ENCODE results near the gene UBA1.

The UBA1 gene

DNA sequence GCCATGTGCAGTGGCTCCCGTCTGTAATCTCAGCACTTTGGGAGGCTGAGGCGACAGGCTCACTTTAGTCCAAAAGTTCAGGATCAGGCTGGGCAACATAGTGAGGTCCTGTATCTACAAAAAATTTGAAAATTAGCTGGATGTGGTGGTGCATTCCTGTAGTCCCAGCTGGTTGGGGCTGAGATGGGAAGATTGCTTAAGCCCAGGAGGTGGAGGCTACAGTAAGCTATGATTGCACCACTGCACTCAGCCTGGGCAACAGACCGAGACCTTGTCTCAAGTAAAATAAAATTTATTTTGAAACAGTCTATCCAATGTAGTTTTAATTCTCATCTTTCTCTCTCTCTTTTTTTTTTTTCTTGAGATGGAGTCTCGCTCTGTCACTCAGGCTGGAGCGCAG lies 27.5 kb upstream of the UBA1 start:
- TF ChIP-seq EZH2 (IDR thresholded peaks at IDR 0.05) (no peak), FOXP2 (optimal IDR thresholded peaks at IDR 0.05; ENCODE audit: control extremely low read depth, extremely low read length, insufficient read depth) (no peak), POLR2AphosphoS5 (IDR thresholded peaks at IDR 0.05; ENCODE audit: borderline replicate concordance, low read depth, low read length) (no peak)
- no peak overlapping the region for H3K4me3 ChIP-seq
- no peak overlapping the region for H3K27ac ChIP-seq
- DNase-seq (ENCODE audit: low read depth, low spot score), result no peak
- no peaks in the 10 kb centered on the region for H3K9me3 ChIP-seq (ENCODE audit: low read depth, low read length)
- H3K9ac ChIP-seq (ENCODE audit: insufficient read length), result no peak overlapping the region
- H3K36me3 ChIP-seq (ENCODE audit: insufficient read depth, low read length), result peaks cover 27% of the 10 kb centered on the region

DNA sequence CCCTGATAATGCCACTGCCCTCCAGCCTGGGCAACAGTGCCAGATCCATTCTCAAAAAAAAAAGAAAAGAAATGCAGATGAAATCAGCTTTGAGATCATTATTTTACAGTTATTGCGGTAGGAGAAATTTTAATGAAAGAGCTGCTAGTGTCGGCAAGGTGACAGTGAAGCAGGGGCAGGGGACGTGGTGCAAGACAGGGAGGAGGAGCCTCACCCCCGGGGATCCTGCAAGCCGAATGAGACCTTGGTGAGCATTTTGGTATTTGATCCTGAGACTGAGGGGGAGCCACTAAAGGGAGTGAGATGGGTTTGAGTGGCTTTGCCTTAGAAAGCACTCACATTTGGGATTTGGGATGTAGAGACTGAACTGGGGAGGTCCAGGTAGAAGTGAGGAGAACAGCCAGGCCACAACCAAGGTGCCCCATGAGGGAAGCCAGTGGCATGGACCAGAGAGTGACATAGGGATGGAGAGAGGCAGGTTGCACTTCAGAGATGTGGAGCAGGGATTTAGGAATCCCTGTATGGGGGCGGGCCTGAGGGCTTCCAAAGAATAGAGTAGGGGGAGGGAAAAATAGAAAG lies 25.0 kb upstream of the UBA1 start:
- Histone ChIP-seq H3K9me3 (ENCODE audit: low read depth, low read length) (no peaks in the 10 kb centered on the region), H3K9ac (ENCODE audit: insufficient read length) (no peak overlapping the region)
- TF ChIP-seq FOXP2 (optimal IDR thresholded peaks at IDR 0.05; ENCODE audit: control extremely low read depth, extremely low read length, insufficient read depth) (no peak), POLR2AphosphoS5 (IDR thresholded peaks at IDR 0.05; ENCODE audit: borderline replicate concordance, low read depth, low read length) (no peak), EZH2 (IDR thresholded peaks at IDR 0.05) (no peak)

DNA sequence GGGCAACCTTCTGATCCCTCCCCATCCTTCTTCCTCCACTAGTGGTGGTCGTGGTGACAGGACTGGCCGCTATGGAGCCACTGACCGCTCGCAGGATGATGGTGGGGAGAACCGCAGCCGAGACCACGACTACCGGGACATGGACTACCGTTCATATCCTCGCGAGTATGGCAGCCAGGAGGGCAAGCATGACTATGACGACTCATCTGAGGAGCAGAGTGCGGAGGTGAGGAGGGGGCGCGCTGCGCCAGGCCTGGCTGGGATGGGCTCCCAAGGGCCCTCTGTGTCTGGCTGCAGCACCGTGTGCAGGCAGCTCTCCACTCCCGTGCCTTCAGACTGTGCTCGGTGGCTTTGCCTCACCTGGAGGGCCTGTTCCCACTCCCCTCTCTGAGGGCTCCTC lies 24.4 kb upstream of the UBA1 start:
- Histone ChIP-seq H3K4me3 (no peak overlapping the region), H3K36me3 (ENCODE audit: insufficient read depth, low read length) (peaks cover 16% of the 10 kb centered on the region), H3K9ac (ENCODE audit: insufficient read length) (no peak overlapping the region), H3K27ac (no peak overlapping the region), H3K9me3 (ENCODE audit: low read depth, low read length) (no peaks in the 10 kb centered on the region)
- DNase-seq (ENCODE audit: low read depth, low spot score), result no peak
- TF ChIP-seq POLR2AphosphoS5 (IDR thresholded peaks at IDR 0.05; ENCODE audit: borderline replicate concordance, low read depth, low read length), result no peak
- TF ChIP-seq FOXP2 (optimal IDR thresholded peaks at IDR 0.05; ENCODE audit: control extremely low read depth, extremely low read length, insufficient read depth), result no peak
- TF ChIP-seq EZH2 (IDR thresholded peaks at IDR 0.05), result no peak

More for the DNA sequence above, 25.0 kb upstream of the UBA1 start:
- DNase-seq (ENCODE audit: low read depth, low spot score), result no peak
- H3K4me3 ChIP-seq, result no peak overlapping the region
- peaks cover 16% of the 10 kb centered on the region for H3K36me3 ChIP-seq (ENCODE audit: insufficient read depth, low read length)
- no peak overlapping the region for H3K27ac ChIP-seq

DNA sequence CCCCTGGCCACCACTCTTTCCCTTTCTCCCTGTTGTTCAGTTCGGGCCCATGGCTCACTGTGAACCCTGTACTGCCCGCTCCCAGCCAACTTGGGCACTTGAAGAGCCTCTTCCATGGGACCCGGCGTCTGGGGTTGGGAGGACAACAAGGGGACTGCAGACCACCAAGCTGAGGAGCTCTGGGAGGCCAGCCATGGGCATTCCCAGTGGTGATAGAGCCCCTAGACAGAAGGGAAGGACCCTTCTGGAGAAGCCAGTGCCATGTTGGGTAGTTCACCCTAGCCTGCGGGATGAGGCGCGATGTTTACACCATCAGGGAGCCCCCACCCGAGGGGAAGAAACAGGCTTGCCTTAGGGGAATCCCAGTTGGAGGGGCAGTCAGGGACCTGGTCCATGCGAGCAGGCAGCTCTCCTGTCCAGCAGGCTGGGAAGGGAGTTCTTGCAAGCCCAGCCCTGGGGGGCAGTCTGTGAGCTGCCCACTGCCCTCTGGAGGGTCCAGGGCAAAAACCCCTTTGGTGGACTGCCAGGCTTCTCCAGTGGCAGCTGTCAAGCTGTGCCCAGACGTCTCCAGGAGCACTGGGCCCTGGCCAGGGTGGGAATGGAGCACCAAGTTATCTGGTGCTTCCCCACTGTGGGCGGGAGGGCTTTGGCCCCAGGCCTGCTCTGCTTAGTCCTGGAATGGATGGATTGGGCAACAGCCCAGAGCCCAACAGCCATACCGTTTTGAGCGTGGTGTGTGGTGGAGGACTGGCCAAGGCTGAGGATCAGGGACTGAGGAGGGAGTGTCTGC lies 23.7 kb upstream of the UBA1 start:
- H3K4me3 ChIP-seq, result no peak overlapping the region
- TF ChIP-seq EZH2 (IDR thresholded peaks at IDR 0.05) (no peak), FOXP2 (optimal IDR thresholded peaks at IDR 0.05; ENCODE audit: control extremely low read depth, extremely low read length, insufficient read depth) (no peak), POLR2AphosphoS5 (IDR thresholded peaks at IDR 0.05; ENCODE audit: borderline replicate concordance, low read depth, low read length) (no peak)
- no peak for DNase-seq (ENCODE audit: low read depth, low spot score)
- no peaks in the 10 kb centered on the region for H3K9me3 ChIP-seq (ENCODE audit: low read depth, low read length)
- no peak overlapping the region for H3K27ac ChIP-seq
- H3K9ac ChIP-seq (ENCODE audit: insufficient read length), result no peak overlapping the region
- H3K36me3 ChIP-seq (ENCODE audit: insufficient read depth, low read length), result peaks cover 11% of the 10 kb centered on the region; the same call in 1 of the 2 replicates

DNA sequence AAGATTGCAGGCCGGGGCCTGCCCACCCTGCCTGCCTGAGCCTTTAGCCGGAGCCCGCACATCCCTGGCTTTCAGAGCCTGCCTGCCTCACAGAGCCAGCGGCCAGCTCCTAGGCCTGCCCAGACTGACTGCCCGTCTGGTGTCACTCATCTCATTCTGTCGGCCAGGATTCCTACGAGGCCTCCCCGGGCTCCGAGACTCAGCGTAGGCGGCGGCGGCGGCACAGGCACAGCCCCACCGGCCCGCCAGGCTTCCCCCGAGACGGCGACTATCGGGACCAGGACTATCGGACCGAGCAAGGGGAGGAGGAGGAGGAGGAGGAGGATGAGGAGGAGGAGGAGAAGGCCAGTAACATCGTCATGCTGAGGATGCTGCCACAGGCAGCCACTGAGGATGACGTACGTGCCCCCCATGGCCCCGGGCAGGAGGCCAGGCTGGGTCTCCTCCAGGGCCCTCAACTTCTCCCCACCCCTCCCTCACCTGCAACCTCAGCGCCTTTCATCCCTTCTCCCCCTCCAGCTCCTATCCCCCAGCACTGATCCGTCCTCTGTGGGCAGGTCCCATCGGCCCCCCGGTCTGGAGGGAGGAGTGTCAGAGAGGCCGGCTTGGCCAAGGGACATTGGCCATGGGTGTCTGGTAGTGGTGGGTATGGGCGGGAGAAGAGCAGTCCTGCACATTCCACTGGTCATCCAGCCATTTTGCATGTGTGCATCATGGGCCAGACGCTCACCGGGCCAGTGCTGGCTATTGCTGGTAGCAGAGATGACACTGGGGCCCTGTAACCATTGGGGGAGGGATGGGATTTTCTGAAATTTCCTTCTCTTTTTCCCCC lies 22.6 kb upstream of the UBA1 start:
- TF ChIP-seq POLR2AphosphoS5 (IDR thresholded peaks at IDR 0.05; ENCODE audit: borderline replicate concordance, low read depth, low read length) (no peak), EZH2 (IDR thresholded peaks at IDR 0.05) (no peak), FOXP2 (optimal IDR thresholded peaks at IDR 0.05; ENCODE audit: control extremely low read depth, extremely low read length, insufficient read depth) (no peak)
- Histone ChIP-seq H3K27ac (no peak overlapping the region), H3K9me3 (ENCODE audit: low read depth, low read length) (no peaks in the 10 kb centered on the region), H3K9ac (ENCODE audit: insufficient read length) (no peak overlapping the region), H3K36me3 (ENCODE audit: insufficient read depth, low read length) (peaks cover 11% of the 10 kb centered on the region; the same call in 1 of the 2 replicates), H3K4me3 (no peak overlapping the region)
- DNase-seq (ENCODE audit: low read depth, low spot score), result no peak

DNA sequence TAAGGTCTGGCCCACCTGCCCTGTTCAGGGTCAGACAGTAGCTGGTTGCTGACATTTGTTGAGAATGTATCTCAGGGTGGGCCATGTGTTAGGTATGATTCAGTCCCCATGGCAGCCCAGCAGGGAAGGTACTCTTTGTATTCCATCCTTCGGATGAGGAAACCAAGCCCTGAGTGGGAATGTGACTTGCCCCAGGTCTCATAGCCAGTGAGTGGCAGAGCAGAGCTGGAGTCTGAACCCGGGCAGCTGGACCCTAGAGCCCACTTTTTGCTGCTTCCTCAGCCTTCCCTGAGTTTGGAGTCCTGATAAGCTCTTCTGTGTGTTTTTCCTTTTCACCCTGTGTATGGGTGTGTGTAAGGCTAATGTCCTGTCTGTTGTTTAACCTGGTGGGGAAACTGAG lies 21.6 kb upstream of the UBA1 start:
- DNase-seq (ENCODE audit: low read depth, low spot score), result no peak
- TF ChIP-seq EZH2 (IDR thresholded peaks at IDR 0.05), result no peak
- Histone ChIP-seq H3K4me3 (no peak overlapping the region), H3K27ac (no peak overlapping the region), H3K9ac (ENCODE audit: insufficient read length) (no peak overlapping the region), H3K9me3 (ENCODE audit: low read depth, low read length) (no peaks in the 10 kb centered on the region), H3K36me3 (ENCODE audit: insufficient read depth, low read length) (peaks cover 13% of the 10 kb centered on the region; the same call in 1 of the 2 replicates)

DNA sequence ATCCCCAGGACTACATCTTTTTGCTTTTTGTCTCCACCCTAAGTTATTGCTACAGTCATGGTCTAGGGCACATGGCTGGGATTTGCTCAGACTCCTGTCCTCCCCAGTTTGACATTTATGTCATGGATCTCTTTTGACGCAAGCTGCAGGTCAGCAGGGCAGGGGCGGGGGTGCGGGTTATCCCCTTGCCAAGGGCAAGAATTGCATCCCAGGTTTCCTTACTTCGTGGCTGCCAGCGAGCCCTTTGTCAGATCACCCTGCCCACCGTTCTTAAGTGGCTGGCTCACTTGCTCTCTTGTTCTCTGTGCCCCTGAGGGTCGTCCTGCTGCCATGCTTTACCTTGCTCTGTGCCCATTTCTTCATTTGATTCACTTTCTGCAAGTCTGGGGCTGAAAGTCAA lies 21.1 kb upstream of the UBA1 start:
- Histone ChIP-seq H3K9ac (ENCODE audit: insufficient read length) (no peak overlapping the region), H3K36me3 (ENCODE audit: insufficient read depth, low read length) (peaks cover 18% of the 10 kb centered on the region; the same call in 1 of the 2 replicates), H3K27ac (no peak overlapping the region), H3K9me3 (ENCODE audit: low read depth, low read length) (no peaks in the 10 kb centered on the region), H3K4me3 (no peak overlapping the region)
- no peak for TF ChIP-seq POLR2AphosphoS5 (IDR thresholded peaks at IDR 0.05; ENCODE audit: borderline replicate concordance, low read depth, low read length)
- TF ChIP-seq FOXP2 (optimal IDR thresholded peaks at IDR 0.05; ENCODE audit: control extremely low read depth, extremely low read length, insufficient read depth), result no peak
- no peak for TF ChIP-seq EZH2 (IDR thresholded peaks at IDR 0.05)
- no peak for DNase-seq (ENCODE audit: low read depth, low spot score)

All from SK-N-MC (cell line).